Measurements from ENCODE around the gene PIM1. TPM values are rescaled to one million over a fixed set of nuclear protein-coding genes. Genes with fewer than 3 reads are reported as not detected.

The PIM1 gene
- polyA plus RNA-seq, 1 donor (not counting 4 experiments of a cell fraction or from before 2014, with no cell fraction given): 10.2 TPM

GRCh38 chr6:37218511-37218910, 48.6 kb downstream of the PIM1 start:
- dilution Hi-C loops (cut with MboI; ENCODE audit: extremely low pct_ligation_motif_present, low sequenced_read_pairs): no loop called here
- H3K79me2 ChIP-seq (ENCODE audit: control insufficient read depth, insufficient read depth, low read length): no peaks in the 10 kb centered on the region
- H3K9me1 ChIP-seq (ENCODE audit: control insufficient read depth, extremely low read depth, insufficient read depth, low read length): no peaks in the 10 kb centered on the region
- no peak for FAIRE-seq
- peaks cover 11% of the 10 kb centered on the region for H3K4me1 ChIP-seq (ENCODE audit: control insufficient read depth, extremely low read depth, insufficient read depth, low read length)
- H3K27ac ChIP-seq (ENCODE audit: control insufficient read depth, insufficient read depth, low read length): no peak overlapping the region
- no peak overlapping the region for H3K4me3 ChIP-seq (ENCODE audit: control insufficient read depth in 2 of 3, extremely low read depth in 1 of 3, insufficient read depth in 2 of 3, low read depth in 1 of 3, low read length in 3 of 3)
- TF ChIP-seq CTCF (optimal IDR thresholded peaks at IDR 0.05 in 1 of 3, IDR thresholded peaks at IDR 0.05 in 1 of 3, conservative IDR thresholded peaks at IDR 0.05 in 1 of 3; ENCODE audit: extremely low read depth in 1 of 3, insufficient read depth in 2 of 3, low read length in 3 of 3) (no peak), EZH2 (IDR thresholded peaks at IDR 0.05; ENCODE audit: low read length) (no peak)
- H3K9me3 ChIP-seq (ENCODE audit: control insufficient read depth, low read depth, low read length): no peaks in the 10 kb centered on the region
- no peak overlapping the region for H3K9ac ChIP-seq (ENCODE audit: control insufficient read depth, extremely low read depth, insufficient read depth, low read length)
- no peak overlapping the region for H3K4me2 ChIP-seq (ENCODE audit: control insufficient read depth, extremely low read depth, insufficient read depth, low read depth, low read length)
- no peak for DNase-seq (ENCODE audit: low read depth, low spot score)
- no peaks in the 10 kb centered on the region for H3K36me3 ChIP-seq (ENCODE audit: control insufficient read depth in 2 of 2, extremely low read depth in 1 of 2, insufficient read depth in 2 of 2, low read length in 2 of 2)
- H4K20me1 ChIP-seq (ENCODE audit: control insufficient read depth, extremely low read depth, insufficient read depth, low read length): no peaks in the 10 kb centered on the region
- no peaks in the 10 kb centered on the region for H3K27me3 ChIP-seq (ENCODE audit: control insufficient read depth, extremely low read depth, insufficient read depth, low read length)
- H2AFZ ChIP-seq (ENCODE audit: control insufficient read depth, low read length): no peak overlapping the region

GRCh38 chr6:37221585-37222124, 51.7 kb downstream of the PIM1 start:
- dilution Hi-C loops (cut with MboI; ENCODE audit: extremely low pct_ligation_motif_present, low sequenced_read_pairs): no loop called here
- H3K4me3 ChIP-seq (ENCODE audit: control insufficient read depth in 2 of 3, extremely low read depth in 1 of 3, insufficient read depth in 2 of 3, low read depth in 1 of 3, low read length in 3 of 3): peak overlapping the region; percentile 46 to 70 (median 63)
- H3K9me1 ChIP-seq (ENCODE audit: control insufficient read depth, extremely low read depth, insufficient read depth, low read length): no peaks in the 10 kb centered on the region
- no peak for TF ChIP-seq CTCF (optimal IDR thresholded peaks at IDR 0.05 in 1 of 3, IDR thresholded peaks at IDR 0.05 in 1 of 3, conservative IDR thresholded peaks at IDR 0.05 in 1 of 3; ENCODE audit: extremely low read depth in 1 of 3, insufficient read depth in 2 of 3, low read length in 3 of 3)
- no peak for TF ChIP-seq EZH2 (IDR thresholded peaks at IDR 0.05; ENCODE audit: low read length)
- FAIRE-seq (no peak), DNase-seq (ENCODE audit: low read depth, low spot score) (no peak)
- H3K27me3 ChIP-seq (ENCODE audit: control insufficient read depth, extremely low read depth, insufficient read depth, low read length): no peaks in the 10 kb centered on the region
- H3K9ac ChIP-seq (ENCODE audit: control insufficient read depth, extremely low read depth, insufficient read depth, low read length): peak overlapping the region; percentile 37
- H3K27ac ChIP-seq (ENCODE audit: control insufficient read depth, insufficient read depth, low read length): no peak overlapping the region
- no peaks in the 10 kb centered on the region for H3K36me3 ChIP-seq (ENCODE audit: control insufficient read depth in 2 of 2, extremely low read depth in 1 of 2, insufficient read depth in 2 of 2, low read length in 2 of 2)
- H4K20me1 ChIP-seq (ENCODE audit: control insufficient read depth, extremely low read depth, insufficient read depth, low read length): no peaks in the 10 kb centered on the region
- no peaks in the 10 kb centered on the region for H3K9me3 ChIP-seq (ENCODE audit: control insufficient read depth, low read depth, low read length)
- peak overlapping the region; percentile 85 for H3K4me2 ChIP-seq (ENCODE audit: control insufficient read depth, extremely low read depth, insufficient read depth, low read depth, low read length)
- H3K4me1 ChIP-seq (ENCODE audit: control insufficient read depth, extremely low read depth, insufficient read depth, low read length): peaks cover 11% of the 10 kb centered on the region
- H2AFZ ChIP-seq (ENCODE audit: control insufficient read depth, low read length): peak overlapping the region; percentile 88
- H3K79me2 ChIP-seq (ENCODE audit: control insufficient read depth, insufficient read depth, low read length): no peaks in the 10 kb centered on the region
